GM18499 (cell line): Measurements from ENCODE around the gene DENND1A.
"Not testable (repeated sequence)": the region's sequence is repeated elsewhere in the genome, so short reads cannot be mapped to it uniquely, and the experiment has no call there.

ENCODE experiments used
- ATAC-seq: cut with Tn5 transposase; IDR thresholded peaks from one replicate; pipeline ENCODE4 v1.9.1; 2021; ENCODE audit warnings: moderate number of reproducible peaks; ENCODE audit not compliant: insufficient read depth, unreplicated experiment

DENND1A gene

DNA sequence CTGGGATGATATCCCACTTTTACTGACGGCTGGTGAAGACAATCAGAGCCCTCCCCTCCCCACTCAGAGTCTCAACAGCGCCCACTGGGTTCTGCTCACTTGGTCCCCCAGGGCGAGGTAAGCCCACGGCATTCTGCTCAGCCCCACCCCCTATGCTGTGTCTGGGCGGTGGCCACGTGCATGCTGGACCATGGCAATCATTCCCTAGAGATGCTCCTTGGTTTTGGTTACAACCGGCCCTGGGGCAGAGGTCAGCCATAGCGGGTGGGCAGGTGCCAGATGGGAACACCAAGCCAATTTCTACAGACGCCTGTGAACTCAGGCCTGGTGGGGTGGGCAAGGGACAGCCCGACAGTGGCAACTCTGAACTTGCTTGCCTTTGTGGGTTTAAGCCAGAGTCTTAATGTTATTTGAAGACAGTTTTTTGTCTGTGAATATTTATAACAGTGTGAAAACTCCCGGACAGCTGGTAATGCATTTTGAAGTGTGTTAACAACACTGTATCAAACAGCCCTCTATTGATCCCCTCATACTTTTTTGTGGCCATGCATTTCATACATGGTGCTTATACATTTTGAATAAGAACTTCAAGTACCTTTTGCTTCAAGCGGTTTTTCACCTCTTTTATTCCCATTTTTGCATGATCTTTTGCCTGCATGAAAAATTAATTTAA is 479.7 kb downstream of the DENND1A start:
- ATAC-seq: no peak

DNA sequence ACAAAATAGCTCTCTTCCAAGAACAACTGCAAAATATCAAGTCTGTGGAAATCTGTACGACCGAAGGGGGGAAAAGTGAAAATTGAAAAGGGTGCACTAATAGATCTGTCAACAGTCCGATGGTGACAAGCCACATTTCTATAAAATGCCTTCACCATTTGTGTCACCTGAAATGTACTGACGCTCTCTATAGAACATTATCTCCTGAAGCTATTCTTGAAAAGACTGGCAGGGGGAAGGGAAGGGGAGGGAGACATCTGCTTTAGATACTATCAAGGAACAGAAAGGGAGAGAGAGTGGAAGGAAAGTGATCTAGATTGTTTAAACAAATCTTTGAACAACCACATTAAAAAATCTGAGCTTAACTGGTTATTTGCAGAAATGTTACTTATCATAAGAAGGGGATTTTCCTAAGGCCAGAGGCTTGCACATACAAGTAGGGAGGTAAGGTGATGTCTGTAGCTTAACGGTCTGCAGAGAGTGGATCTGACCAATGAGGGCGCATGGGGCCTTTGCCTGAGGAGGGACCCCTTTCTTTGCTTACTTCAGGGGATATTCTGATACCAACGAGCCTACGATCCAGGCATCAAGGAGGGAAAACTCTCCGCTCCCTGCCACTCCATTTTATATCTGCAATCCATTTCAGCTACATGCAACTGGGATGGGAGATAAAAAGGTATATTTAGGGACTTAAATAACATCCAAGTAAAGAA is 481.8 kb downstream of the DENND1A start:
- ATAC-seq: no peak

DNA sequence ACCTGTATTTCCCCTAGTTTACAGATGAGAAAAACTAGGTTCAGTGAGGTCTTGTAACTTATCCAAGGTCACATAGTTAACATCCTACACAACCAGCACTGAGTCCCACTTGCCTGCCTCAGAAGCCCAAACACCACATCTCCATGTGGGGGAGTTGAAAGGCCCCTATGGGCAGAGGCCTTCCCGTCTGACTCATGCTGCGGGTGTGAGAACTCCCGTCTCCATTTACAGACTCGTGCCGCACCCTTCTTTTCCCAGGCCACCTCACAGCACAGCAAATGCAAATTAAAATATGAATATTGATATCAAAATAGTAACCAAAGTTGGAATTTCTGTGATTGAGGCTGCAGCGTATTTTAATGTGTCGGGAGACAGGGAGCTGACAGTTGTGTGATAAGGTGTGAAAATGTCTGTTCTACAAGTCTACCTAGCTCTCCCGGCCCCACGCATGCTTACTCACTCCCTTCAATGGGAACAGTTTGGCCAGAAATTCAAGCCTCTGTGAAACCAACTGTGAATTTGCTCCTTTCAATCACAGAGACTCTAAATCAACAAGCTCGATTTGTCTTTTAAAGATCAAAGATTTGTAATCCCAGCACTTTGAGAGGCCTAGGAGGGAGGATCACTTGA is 483.8 kb downstream of the DENND1A start:
- ATAC-seq: no peak

DNA sequence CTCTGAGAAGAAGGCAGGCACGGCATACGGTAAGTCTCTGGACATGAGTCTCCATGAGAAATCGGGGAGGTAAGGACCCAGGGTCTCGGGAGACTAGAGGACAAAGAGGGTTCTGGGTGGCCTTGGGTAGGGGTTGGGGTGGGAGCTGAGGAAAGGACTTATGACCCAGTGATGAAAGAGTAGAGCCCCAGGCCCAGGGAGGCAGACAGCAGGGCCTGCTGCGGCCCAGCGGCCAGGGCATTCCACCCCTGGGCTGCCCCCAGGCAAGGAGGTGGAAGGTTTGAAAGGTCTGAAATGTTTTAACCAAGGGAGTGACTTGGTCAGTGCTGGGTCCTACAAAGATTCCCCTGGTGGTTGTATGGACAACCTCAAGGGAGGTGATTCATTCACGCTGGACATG is 484.8 kb downstream of the DENND1A start:
- no peak for ATAC-seq

DNA sequence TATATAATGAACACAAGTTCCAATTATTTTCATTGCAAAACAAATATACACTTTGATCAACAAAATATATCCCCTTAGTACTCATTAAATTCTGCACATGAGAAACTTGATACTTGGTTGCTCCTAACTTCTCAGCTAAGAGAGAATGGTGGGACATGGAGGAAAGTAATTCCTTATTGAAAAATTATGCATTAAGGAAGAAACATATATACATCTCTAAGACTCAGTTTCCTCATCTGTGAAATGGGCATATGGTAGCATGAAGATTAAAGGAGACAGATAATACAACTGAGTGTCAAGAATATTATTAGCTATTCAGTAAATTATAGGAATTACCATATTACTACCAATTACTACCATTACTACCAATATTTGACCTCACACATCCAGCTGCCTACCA is 488.2 kb downstream of the DENND1A start:
- ATAC-seq: no peak

DNA sequence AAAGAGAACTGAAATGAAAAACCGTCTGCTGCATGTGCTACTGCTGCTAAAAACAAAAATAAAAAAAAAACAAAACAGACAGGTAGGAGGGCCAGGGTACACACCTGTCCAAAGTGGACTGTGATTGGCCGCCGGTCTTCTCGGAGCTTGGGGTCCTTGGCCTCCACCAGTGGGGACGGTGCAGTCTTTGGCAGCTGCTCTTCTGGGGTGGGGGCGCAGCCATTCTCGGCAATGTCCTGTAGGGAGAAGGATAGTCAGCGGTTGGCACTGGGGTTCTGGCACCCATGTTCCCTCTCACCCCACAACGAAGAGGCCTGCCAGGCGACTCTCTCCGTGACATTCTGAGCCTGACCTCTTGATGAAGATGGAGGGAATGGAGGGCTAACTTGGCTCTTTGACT is 489.7 kb downstream of the DENND1A start:
- ATAC-seq: no peak

DNA sequence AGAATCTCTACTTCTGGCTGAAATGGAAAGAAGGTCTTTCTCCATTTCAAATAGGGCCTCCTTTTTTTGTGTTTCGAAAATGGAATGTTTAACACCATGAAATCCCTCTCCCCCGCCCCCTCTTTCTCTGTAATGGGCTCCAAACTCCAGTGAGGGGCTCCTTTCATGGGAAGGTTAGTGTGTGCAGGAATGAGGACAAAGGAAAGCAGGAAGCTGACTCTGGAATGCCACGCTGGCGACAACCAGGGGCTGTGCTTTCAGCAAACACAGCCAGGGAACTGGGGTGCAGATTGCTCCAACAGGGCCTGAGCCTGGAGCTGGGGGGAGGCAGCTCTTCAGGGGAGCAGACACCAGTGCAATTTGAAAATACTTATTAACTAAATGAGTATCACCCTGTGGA is 491.1 kb downstream of the DENND1A start:
- ATAC-seq: no peak

DNA sequence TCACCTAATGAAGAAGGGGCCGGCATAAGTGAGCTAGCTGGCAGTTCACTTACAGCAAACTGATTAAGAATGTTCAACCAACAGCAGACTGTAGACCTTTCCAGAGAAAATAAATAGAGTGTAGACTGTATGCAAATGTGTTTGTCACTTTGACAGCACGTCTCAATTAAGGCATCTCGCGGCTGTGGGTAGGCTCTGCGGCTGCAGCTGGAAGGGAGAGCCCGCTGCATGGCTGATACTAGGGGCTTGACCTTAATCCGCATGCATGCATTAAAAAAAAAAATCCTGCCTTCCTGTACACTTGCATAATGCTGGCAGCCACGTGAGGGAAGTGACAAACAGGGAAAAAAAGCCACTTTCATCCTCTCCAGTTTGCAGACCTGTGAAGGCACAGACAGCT is 491.6 kb downstream of the DENND1A start:
- no peak for ATAC-seq

DNA sequence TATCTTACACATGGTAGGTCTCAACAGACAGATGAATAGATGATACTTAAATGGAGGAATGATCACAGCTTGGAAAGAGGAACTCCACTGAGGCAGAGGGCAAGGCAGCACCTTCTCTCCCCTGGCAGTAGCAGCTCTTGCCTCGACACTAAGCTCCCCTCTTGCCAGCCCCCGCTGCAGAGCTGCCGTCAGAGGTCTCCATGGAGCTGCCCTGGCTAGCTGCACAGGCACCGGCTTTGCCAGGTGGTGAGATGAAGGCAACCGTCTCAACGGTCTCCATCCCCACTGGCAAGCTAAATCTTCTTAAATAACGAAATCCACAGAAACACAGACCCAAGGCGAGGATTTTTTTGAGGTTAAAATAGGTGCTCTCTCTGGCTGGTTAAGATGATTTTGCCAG is 492.7 kb downstream of the DENND1A start:
- no peak for ATAC-seq

DNA sequence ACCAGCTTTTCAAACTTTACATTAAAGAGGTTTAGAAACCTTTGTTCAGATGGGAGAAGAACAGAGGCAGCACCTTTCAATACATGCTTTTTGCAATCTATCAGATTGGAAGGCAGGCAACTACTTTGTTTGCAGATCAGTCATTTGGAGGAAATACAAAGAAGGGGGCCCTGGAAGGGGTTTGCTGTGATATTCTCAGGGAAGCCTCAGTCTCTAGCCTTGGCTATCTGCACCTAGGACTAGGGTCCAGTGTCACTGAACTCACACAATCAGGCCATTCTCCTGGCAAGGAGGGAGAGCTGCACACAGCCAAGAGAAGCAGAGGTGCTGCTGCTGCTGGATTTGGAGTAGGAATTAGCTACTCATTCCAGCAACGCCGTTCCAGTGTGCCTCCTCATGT is 494.5 kb downstream of the DENND1A start:
- no peak for ATAC-seq

DNA sequence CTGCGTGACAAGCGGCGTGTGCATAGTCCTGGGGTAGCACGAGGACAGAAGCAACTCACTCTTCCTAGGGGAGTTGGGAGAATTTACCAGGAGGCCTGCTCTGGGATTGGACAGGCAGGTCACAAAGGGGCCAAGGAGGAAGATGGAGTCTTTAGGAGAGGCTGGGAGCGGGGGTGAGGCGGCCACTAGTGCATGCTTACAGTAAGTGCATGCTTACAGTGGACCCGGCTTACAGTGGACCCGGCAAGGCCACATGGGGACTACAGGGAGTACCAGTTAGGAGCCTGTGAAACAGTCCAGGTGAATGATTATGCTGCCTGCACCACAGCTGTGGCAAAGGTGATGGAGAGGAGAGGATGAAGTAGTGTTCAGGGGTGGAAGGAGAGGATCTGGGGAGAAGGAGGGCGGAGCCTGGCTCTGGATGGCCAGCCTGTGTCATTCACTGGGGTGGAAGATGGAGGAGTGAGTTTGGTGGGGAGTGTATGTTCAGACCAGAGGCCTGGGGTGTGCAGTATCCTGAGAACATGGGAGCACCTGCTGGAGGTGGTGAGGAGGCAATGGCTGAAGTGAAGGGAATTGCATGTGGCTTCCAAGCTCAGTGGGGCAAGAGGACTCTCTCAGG is 495.2 kb downstream of the DENND1A start:
- ATAC-seq: no peak

DNA sequence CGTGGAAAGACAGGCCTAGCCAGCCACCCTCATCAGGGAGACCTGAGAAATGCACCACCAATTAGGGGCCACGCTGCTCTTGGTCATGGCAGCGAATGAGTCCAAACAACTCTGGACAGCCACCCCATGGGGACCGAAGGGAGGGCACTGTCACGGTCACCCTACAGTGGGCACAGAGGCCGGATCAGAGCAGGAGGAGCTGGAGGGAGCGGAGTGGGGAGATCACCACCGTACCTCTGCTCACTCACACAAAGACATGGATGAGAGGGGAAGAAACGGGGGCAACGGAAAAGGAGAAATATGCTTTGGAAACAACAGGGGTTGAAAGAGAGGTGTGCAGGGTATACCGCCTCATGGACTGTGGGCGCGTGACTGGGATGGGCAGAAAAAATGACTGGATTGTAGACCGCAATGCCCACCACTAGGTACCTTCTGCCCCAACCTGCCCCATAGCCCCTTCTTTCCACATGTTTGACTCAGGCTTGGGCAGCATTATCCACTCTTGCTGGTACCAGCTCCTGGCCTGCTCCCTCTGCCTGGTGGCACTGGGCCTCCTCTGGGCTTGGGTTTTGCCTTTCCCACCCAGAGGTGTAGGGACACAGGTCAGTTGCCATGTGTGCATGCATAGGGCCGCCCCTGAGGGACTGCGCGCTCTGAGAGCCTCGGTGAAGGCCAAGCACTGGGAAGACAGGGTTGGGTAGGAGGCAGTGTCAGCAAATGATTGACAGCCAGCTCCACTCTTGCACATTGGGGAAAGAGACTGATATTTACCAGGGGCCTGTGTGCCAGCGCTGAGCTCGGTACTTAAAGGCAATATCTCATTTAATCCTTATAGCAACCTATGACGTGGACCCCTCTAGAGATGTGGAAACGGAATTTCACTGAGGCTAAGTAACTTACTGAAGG is 497.3 kb downstream of the DENND1A start:
- ATAC-seq: no peak

DNA sequence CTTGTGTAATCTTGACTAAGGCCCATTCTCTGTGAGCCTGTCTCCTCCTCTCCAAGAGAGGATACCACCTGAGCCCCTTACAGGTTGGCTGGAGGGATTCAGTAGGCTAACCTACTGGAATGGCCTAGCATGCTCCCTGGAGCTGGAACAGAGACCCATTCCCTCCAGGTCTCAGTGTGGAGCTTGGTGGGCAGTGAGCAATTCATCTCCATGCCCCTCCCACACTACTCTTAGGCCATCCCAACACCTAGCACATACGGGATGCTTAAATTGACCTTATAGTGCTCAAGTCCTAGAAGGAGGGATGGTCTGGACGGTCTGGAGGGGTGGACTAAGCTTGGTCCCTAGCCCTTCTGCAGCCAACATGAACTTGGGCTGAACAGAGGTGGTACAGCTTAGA is 498.3 kb downstream of the DENND1A start:
- no peak for ATAC-seq

DNA sequence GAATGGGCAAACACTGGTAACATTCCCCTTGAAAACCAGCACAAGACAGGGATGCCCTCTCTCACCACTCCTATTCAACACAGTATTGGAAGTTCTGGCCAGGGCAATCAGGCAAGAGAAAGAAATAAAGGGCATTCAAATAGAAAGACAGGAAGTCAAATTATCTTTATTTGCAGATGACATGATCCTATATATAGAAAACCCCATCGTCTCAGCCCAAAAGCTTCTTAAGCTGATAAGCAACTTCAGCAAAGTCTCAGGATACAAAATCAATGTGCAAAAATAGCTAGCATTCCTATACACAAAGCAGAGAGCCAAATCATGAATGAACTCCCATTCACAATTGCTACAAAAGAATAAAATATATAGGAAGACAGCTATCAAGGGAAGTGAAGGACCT is 501.5 kb downstream of the DENND1A start:
- not testable (repeated sequence) for ATAC-seq

DNA sequence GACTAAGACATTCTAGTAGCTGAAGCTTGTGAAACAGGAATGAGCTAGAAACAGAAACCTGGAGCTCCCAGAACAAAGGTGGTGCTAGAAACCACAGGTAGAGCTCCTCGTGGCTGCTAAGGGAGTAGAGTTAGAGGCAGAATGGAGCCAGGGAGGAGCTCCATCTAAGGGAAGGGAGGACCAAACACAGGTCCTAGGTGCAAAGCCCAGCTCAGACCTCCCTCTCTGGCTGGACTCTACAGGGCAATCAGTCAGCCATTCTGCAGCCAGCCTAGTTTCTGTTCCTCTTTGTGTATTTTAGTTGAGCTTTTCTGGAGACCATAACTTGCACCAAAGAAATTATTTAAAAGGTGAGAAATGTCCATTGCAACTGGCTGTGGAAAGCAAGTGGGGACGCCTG is 503.5 kb downstream of the DENND1A start:
- ATAC-seq: no peak

DNA sequence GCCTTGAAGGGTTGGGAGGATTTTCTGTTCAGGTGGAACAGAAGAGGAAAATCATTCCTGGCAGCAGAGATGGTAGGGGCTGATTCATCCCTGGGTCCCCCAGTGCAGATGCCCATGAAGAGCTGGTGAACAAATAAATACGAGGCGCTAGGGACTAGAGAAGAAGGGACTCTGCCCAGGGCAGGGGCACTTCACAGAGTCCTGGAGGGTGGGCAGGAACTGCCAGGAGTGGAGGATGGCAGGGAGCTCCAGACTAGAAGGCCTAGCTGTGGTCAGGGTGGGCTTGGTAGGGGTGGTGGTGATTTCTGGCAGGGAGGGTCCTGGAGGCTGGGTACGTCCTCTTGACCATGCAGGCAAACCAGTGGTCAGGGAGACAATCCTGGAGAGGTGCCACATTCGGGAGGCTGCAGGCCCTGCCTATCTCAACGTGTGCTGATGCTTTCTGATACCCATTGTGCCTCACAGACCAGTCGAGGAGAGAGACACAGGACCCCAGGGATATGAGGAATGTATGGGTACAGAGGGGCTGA is 504.0 kb downstream of the DENND1A start:
- no peak for ATAC-seq

DNA sequence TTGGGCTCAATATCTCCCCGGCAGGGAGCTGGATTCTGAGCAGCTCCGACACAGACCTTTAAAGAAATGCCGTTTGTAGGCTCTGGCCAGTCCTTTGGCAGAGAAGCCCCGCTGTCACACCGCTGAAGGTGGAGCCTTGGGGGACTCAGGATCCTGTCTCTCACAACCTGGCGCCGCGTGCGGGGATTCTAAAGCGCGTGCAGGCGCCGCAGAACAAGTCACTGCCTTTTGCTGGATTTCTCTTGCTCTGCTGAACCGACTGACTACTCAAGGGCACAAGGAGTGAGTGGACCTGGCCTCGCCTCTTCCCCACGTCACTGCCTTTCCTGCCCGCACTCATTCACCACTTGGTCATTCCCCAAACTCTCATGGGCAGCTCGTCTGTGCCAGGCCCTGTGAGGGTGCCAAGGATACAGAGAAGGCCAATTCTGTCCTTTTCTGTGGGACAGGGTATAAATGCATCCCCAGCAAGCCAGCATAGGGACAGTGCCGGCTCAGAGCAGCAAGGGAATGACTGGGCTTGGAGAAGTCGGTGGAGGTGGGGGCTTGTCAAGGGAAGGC is 504.6 kb downstream of the DENND1A start:
- no peak for ATAC-seq

DNA sequence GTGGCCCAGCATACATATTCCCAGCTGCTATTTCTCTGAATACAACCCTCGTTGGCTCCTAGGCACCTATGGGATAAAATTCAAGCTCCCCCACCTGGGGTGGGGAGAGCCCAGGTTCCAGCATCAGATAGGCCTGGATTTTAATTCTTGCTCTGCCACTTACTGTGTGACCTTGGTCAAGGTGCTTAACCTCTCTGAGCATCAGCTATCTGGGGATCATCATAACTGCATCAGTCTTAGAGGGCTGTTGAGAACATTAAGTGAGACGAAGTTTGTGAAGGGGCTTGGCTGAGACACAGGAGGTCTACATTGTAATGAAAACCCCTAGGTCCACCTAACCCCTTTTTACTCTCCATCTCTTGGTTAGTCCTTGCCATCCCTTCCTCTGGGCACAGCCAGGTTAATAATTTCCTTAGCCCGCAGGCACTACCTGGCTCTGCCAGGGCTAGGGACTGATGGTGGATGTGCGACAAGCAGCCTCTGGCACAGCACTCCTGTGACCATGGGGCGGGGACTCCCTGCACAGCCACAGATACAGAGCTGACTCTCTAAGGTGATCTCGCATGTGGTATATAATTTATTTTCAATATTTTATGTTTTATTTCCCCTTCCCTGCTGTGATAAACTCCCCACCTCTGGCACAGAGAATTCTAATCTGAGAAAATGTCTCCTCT is 505.2 kb downstream of the DENND1A start:
- no peak for ATAC-seq

DNA sequence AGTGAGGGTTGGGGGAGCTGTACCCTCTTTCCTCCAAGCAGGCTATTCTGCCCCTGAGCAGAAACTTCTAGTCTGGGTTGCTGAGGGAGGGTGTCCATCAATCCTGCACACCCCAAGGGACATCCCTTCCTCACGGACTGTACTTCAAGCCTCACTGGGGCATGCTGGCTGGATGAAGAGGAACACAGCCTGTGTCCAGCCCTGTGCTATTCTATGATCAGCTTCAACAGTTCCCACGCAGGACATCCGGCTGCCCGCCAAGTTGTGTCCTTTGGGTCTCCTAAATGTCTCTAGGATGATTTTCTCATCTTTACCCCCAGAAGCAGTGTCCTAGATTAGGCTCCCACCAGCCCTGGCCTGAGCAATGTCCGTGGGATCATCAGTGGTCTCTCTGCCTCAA is 505.8 kb downstream of the DENND1A start:
- no peak for ATAC-seq
